ENCODE measurements around the gene TMEM150C. TPM values are rescaled to one million over a fixed set of nuclear protein-coding genes. Genes with fewer than 3 reads are reported as not detected.

Gene TMEM150C
- polyA plus RNA-seq, 1 donor (not counting 4 experiments of a cell fraction or from before 2014, with no cell fraction given) = 0.07 TPM

DNA sequence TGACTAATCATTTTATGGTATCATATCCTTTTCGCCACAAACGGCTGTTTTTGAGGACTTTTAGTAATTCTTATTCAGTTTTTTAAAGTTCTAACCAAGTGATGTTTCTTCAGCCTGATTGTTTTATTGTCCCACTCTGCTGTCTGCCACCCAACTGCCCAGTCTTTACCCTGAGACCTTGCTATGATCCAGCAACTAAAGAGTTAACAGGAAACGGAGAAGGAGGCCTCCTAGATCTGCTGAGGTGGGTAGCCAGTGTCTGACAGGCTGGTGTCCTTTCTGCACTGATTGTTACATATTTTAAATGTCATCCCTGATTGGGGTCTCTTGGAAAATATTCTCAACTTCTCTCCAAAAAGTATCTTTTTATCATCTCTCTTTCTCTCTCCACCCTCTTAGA is 7.9 kb upstream of the TMEM150C start:
- no peaks in the 10 kb centered on the region for H3K27me3 ChIP-seq (ENCODE audit: control insufficient read depth, extremely low read depth, insufficient read depth, low read length)
- H2AFZ ChIP-seq (ENCODE audit: control insufficient read depth, low read length) = no peak overlapping the region
- H4K20me1 ChIP-seq (ENCODE audit: control insufficient read depth, extremely low read depth, insufficient read depth, low read length) = no peaks in the 10 kb centered on the region
- H3K4me1 ChIP-seq (ENCODE audit: control insufficient read depth, extremely low read depth, insufficient read depth, low read length) = no peaks in the 10 kb centered on the region
- no peaks in the 10 kb centered on the region for H3K36me3 ChIP-seq (ENCODE audit: control insufficient read depth in 2 of 2, extremely low read depth in 1 of 2, insufficient read depth in 2 of 2, low read length in 2 of 2)
- H3K9me1 ChIP-seq (ENCODE audit: control insufficient read depth, extremely low read depth, insufficient read depth, low read length) = no peaks in the 10 kb centered on the region
- H3K27ac ChIP-seq (ENCODE audit: control insufficient read depth, insufficient read depth, low read length) = no peak overlapping the region
- FAIRE-seq (no peak), DNase-seq (ENCODE audit: low read depth, low spot score) (no peak)
- H3K9ac ChIP-seq (ENCODE audit: control insufficient read depth, extremely low read depth, insufficient read depth, low read length) = no peak overlapping the region
- no peaks in the 10 kb centered on the region for H3K79me2 ChIP-seq (ENCODE audit: control insufficient read depth, insufficient read depth, low read length)
- no peak overlapping the region for H3K4me2 ChIP-seq (ENCODE audit: control insufficient read depth, extremely low read depth, insufficient read depth, low read depth, low read length)
- no peak overlapping the region for H3K4me3 ChIP-seq (ENCODE audit: control insufficient read depth in 2 of 3, extremely low read depth in 1 of 3, insufficient read depth in 2 of 3, low read depth in 1 of 3, low read length in 3 of 3)
- dilution Hi-C loops (cut with MboI; ENCODE audit: extremely low pct_ligation_motif_present, low sequenced_read_pairs) = no loop called here
- TF ChIP-seq, protein P1, sequence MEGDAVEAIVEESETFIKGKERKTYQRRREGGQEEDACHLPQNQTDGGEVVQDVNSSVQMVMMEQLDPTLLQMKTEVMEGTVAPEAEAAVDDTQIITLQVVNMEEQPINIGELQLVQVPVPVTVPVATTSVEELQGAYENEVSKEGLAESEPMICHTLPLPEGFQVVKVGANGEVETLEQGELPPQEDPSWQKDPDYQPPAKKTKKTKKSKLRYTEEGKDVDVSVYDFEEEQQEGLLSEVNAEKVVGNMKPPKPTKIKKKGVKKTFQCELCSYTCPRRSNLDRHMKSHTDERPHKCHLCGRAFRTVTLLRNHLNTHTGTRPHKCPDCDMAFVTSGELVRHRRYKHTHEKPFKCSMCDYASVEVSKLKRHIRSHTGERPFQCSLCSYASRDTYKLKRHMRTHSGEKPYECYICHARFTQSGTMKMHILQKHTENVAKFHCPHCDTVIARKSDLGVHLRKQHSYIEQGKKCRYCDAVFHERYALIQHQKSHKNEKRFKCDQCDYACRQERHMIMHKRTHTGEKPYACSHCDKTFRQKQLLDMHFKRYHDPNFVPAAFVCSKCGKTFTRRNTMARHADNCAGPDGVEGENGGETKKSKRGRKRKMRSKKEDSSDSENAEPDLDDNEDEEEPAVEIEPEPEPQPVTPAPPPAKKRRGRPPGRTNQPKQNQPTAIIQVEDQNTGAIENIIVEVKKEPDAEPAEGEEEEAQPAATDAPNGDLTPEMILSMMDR (optimal IDR thresholded peaks at IDR 0.05 in 1 of 3, IDR thresholded peaks at IDR 0.05 in 1 of 3, conservative IDR thresholded peaks at IDR 0.05 in 1 of 3; ENCODE audit: extremely low read depth in 1 of 3, insufficient read depth in 2 of 3, low read length in 3 of 3) = no peak
- TF ChIP-seq EZH2 (IDR thresholded peaks at IDR 0.05; ENCODE audit: low read length) = no peak
- H3K9me3 ChIP-seq (ENCODE audit: control insufficient read depth, low read depth, low read length) = no peaks in the 10 kb centered on the region

DNA sequence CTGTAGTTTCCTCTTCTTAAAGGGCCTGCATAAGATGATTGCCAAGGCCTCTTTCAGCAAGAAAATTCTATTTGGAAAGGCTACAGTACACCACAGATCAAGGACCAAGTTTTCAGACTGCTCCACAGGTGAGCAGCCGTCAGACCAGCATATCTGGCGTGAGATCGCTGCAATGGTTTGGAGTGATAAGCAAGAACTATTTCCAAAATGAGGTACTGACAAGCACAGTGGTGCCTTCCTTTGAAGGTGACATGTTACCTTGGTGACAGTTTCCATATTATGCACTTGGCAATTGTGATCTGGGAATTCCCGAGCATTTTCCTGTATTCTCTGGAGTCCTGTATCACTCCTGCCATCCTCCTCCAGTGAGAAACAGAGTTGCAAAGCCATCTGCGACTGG is 7.3 kb upstream of the TMEM150C start:
- H3K9me3 ChIP-seq (ENCODE audit: control insufficient read depth, low read depth, low read length) = no peaks in the 10 kb centered on the region
- no peaks in the 10 kb centered on the region for H3K9me1 ChIP-seq (ENCODE audit: control insufficient read depth, extremely low read depth, insufficient read depth, low read length)
- H2AFZ ChIP-seq (ENCODE audit: control insufficient read depth, low read length) = no peak overlapping the region
- DNase-seq (ENCODE audit: low read depth, low spot score) (no peak), FAIRE-seq (no peak)
- H3K27ac ChIP-seq (ENCODE audit: control insufficient read depth, insufficient read depth, low read length) = no peak overlapping the region
- TF ChIP-seq EZH2 (IDR thresholded peaks at IDR 0.05; ENCODE audit: low read length) = no peak
- TF ChIP-seq, protein P1 (optimal IDR thresholded peaks at IDR 0.05 in 1 of 3, IDR thresholded peaks at IDR 0.05 in 1 of 3, conservative IDR thresholded peaks at IDR 0.05 in 1 of 3; ENCODE audit: extremely low read depth in 1 of 3, insufficient read depth in 2 of 3, low read length in 3 of 3) = no peak
- no peaks in the 10 kb centered on the region for H3K27me3 ChIP-seq (ENCODE audit: control insufficient read depth, extremely low read depth, insufficient read depth, low read length)
- H3K79me2 ChIP-seq (ENCODE audit: control insufficient read depth, insufficient read depth, low read length) = no peaks in the 10 kb centered on the region
- no peaks in the 10 kb centered on the region for H3K4me1 ChIP-seq (ENCODE audit: control insufficient read depth, extremely low read depth, insufficient read depth, low read length)
- H3K36me3 ChIP-seq (ENCODE audit: control insufficient read depth in 2 of 2, extremely low read depth in 1 of 2, insufficient read depth in 2 of 2, low read length in 2 of 2) = no peaks in the 10 kb centered on the region
- dilution Hi-C loops (cut with MboI; ENCODE audit: extremely low pct_ligation_motif_present, low sequenced_read_pairs) = no loop called here
- no peak overlapping the region for H3K4me3 ChIP-seq (ENCODE audit: control insufficient read depth in 2 of 3, extremely low read depth in 1 of 3, insufficient read depth in 2 of 3, low read depth in 1 of 3, low read length in 3 of 3)
- H3K4me2 ChIP-seq (ENCODE audit: control insufficient read depth, extremely low read depth, insufficient read depth, low read depth, low read length) = no peak overlapping the region
- H3K9ac ChIP-seq (ENCODE audit: control insufficient read depth, extremely low read depth, insufficient read depth, low read length) = no peak overlapping the region
- H4K20me1 ChIP-seq (ENCODE audit: control insufficient read depth, extremely low read depth, insufficient read depth, low read length) = no peaks in the 10 kb centered on the region
